HCT116 (cell line): ENCODE measurements around the gene CDC45. TPM values are rescaled to one million over a fixed set of nuclear protein-coding genes. Genes with fewer than 3 reads are reported as not detected.

ENCODE experiments used
- ATAC-seq: fragments of 200-7000 bp; cut with Tn5 transposase; 2 replicates; pipeline ENCODE4 v1.9.1; 2020; ENCODE audit warnings: mild to moderate bottlenecking, moderate library complexity
- BruUV-seq: library from RNA; stranded (reverse); fragments of 400-500 nt; replicated peaks from 2 replicates; lab custom pipeline; 2021; lab: Mats Ljungman, UMichigan
- CTCF ChIA-PET: fragments of 300-600 bp; sonication (Branson Sonifier 250); formaldehyde crosslinking; loops from one replicate; lab custom pipeline; 2021; ENCODE audit warnings: antibody characterized with exemption; lab: Charles Lee
- POLR2A ChIA-PET: fragments of 300-600, 350-600 bp; sonication (Branson Sonifier 250); formaldehyde crosslinking; loops from one replicate; lab custom pipeline; 2021; ENCODE audit warnings: antibody characterized with exemption; lab: Charles Lee
- RAD21 ChIA-PET, 2 experiments: fragments of 300-600 bp; sonication (Branson Sonifier 250); formaldehyde crosslinking; loops; one replicate each; lab custom pipeline; 2023; ENCODE audit warnings: low total read pairs in 2 of 2; ENCODE audit not compliant: uncharacterized antibody in 2 of 2, unreplicated experiment in 2 of 2, low non-redundant PET in 1 of 2; lab: Charles Lee
- DNase-seq: peaks from one replicate; pipeline ENCODE4 v3.0.0-alpha.2; 2010; ENCODE audit warnings: low read depth, low spot score
- H2AFZ ChIP-seq: fragments of 200-600 bp; shearing (Covaris generic), sonication (generic); 2 replicates; pipeline ENCODE4 v1.6.1; 2017; ENCODE audit warnings: low read depth, mixed run types, mixed read lengths, antibody characterized with exemption, low read length; ENCODE audit not compliant: poor library complexity, severe bottlenecking
- H3K27ac ChIP-seq: 2 replicates; pipeline ENCODE4 v1.5.1; 2012; ENCODE audit warnings: low read depth, low read length
- H3K27me3 ChIP-seq: fragments of 200-600 bp; sonication (generic); 2 replicates; pipeline ENCODE4 v1.6.1; 2016; ENCODE audit warnings: mixed run types, low read length, mixed read lengths; ENCODE audit not compliant: insufficient read depth
- H3K36me3 ChIP-seq, 2 experiments: fragments of 200-500 bp in 1 of 2; fragments of 200-600 bp in 1 of 2; sonication (Bioruptor generic) in 1 of 2; sonication (generic) in 1 of 2; 2 replicates each; pipeline versions ENCODE4 v1.5.1 to v1.6.1; 2014 to 2016; ENCODE audit warnings: low read length in 2 of 2, inconsistent platforms in 1 of 2, mixed read lengths in 1 of 2, mixed run types in 1 of 2; ENCODE audit not compliant: insufficient read depth in 2 of 2, control insufficient read depth in 1 of 2
- H3K4me1 ChIP-seq, 2 experiments: fragments of 200-600 bp in 1 of 2; sonication (generic) in 1 of 2; 2 replicates each; pipeline versions ENCODE4 v1.5.1 to v1.6.1; 2012 to 2017; ENCODE audit warnings: low read length in 2 of 2, inconsistent platforms in 1 of 2, mild to moderate bottlenecking in 1 of 2, mixed read lengths in 1 of 2, mixed run types in 1 of 2, moderate library complexity in 1 of 2; ENCODE audit not compliant: insufficient read depth in 2 of 2, control insufficient read depth in 1 of 2
- H3K4me2 ChIP-seq: fragments of 200-600 bp; sonication (generic); 2 replicates; pipeline ENCODE4 v1.6.1; 2017; ENCODE audit warnings: mixed run types, low read length, mixed read lengths
- H3K4me3 ChIP-seq, 2 experiments: fragments of 200-600 bp in 1 of 2; sonication (generic) in 1 of 2; replicated peaks in 1 of 2; 2 replicates each; pipeline ENCODE4 v1.5.1; 2011 to 2016; ENCODE audit warnings: low read length in 2 of 2, control low read depth in 1 of 2, low read depth in 1 of 2, mild to moderate bottlenecking in 1 of 2, mixed read lengths in 1 of 2, mixed run types in 1 of 2
- H3K79me2 ChIP-seq: fragments of 200-600 bp; sonication (generic); 2 replicates; pipeline ENCODE4 v1.6.1; 2017; ENCODE audit warnings: mild to moderate bottlenecking, mixed run types, low read length, moderate library complexity, mixed read lengths; ENCODE audit not compliant: insufficient read depth
- H3K9ac ChIP-seq: fragments of 200-600 bp; sonication (generic); 2 replicates; pipeline ENCODE4 v1.6.1; 2016; ENCODE audit warnings: low read length, mixed read lengths
- H3K9me2 ChIP-seq: fragments of 200-600 bp; sonication (generic), shearing (Covaris generic); 2 replicates; pipeline ENCODE4 v1.6.1; 2017; ENCODE audit warnings: mixed run types, mild to moderate bottlenecking, moderate library complexity; ENCODE audit not compliant: insufficient read depth
- H3K9me3 ChIP-seq, 2 experiments: fragments of 200-500 bp in 1 of 2; fragments of 200-600 bp in 1 of 2; sonication (Bioruptor generic) in 1 of 2; sonication (generic) in 1 of 2; 2 replicates each; pipeline ENCODE4 v1.6.1; 2014 to 2017; ENCODE audit warnings: low read length in 2 of 2, mixed read lengths in 2 of 2, inconsistent platforms in 1 of 2, low read depth in 1 of 2, mild to moderate bottlenecking in 1 of 2, mixed run types in 1 of 2, moderate library complexity in 1 of 2; ENCODE audit not compliant: control insufficient read depth in 1 of 2, insufficient read depth in 1 of 2
- H4K20me1 ChIP-seq: fragments of 200-600 bp; sonication (generic), shearing (Covaris generic); 2 replicates; pipeline ENCODE4 v1.6.1; 2017; ENCODE audit warnings: mixed run types, mild to moderate bottlenecking, moderate library complexity; ENCODE audit not compliant: insufficient read depth
- CTCF ChIP-seq, 3 experiments: fragments of 200-600 bp in 1 of 3; sonication (generic) in 1 of 3; IDR thresholded peaks in 2 of 3; conservative IDR thresholded peaks in 1 of 3; 2 replicates each; pipeline ENCODE4 v1.5.1; 2012 to 2017; ENCODE audit warnings: low read depth in 2 of 3, low read length in 2 of 3, antibody characterized with exemption in 1 of 3, borderline replicate concordance in 1 of 3, control low read depth in 1 of 3, mild to moderate bottlenecking in 1 of 3, mixed read lengths in 1 of 3, mixed run types in 1 of 3, moderate library complexity in 1 of 3; ENCODE audit not compliant: insufficient read depth in 1 of 3
- ELF1 ChIP-seq: IDR thresholded peaks from 2 replicates; pipeline ENCODE4 v1.6.1; 2012; ENCODE audit warnings: low read depth, borderline replicate concordance
- EZH2 ChIP-seq: fragments of 200-600 bp; sonication (generic); IDR thresholded peaks from 2 replicates; pipeline ENCODE4 v1.6.1; 2017; ENCODE audit warnings: antibody characterized with exemption, mixed run types
- POLR2AphosphoS5 ChIP-seq: IDR thresholded peaks from 2 replicates; pipeline ENCODE4 v1.6.1; 2011; ENCODE audit warnings: mild to moderate bottlenecking, low read depth, low read length, moderate library complexity
- REST ChIP-seq: IDR thresholded peaks from 2 replicates; pipeline ENCODE4 v1.6.1; 2012; ENCODE audit warnings: low read depth
- SP1 ChIP-seq: IDR thresholded peaks from 2 replicates; pipeline ENCODE4 v1.6.1; 2012; ENCODE audit warnings: low read depth
- YY1 ChIP-seq: IDR thresholded peaks from 2 replicates; pipeline ENCODE4 v1.6.1; 2011; ENCODE audit warnings: low read length, low read depth, moderate library complexity, mild to moderate bottlenecking; ENCODE audit not compliant: insufficient replicate concordance; ENCODE audit errors: extremely low read depth
- ZFX ChIP-seq: fragments of 450-650 bp; IDR thresholded peaks from 2 replicates; pipeline ENCODE4 v1.6.1; 2017
- ZNF274 ChIP-seq: fragments of 200-500 bp; sonication (Bioruptor generic); IDR thresholded peaks from 2 replicates; pipeline ENCODE4 v1.6.1; 2014; ENCODE audit warnings: mild to moderate bottlenecking, low read depth, low read length, inconsistent platforms
- intact Hi-C: fragments of 100-400 bp; cut with micrococcal nuclease; formaldehyde crosslinking; loops from 2 replicates; pipeline ENCODE4 v1.10.0; 2022
- total RNA-seq: library from RNA; stranded (reverse); gene quantifications from one replicate; pipeline ENCODE4 v1.2.1, GENCODE V29; 2021; ENCODE audit not compliant: unreplicated experiment
- TF ChIP-seq, protein P1 (sequence below): IDR thresholded peaks from 2 replicates; pipeline ENCODE4 v1.6.1; 2011; ENCODE audit warnings: mild to moderate bottlenecking, low read length, moderate library complexity; ENCODE audit not compliant: insufficient replicate concordance; ENCODE audit errors: extremely low read depth

The CDC45 gene
- total RNA-seq, 1 experiment from 2014 or later = 43.4 TPM

GRCh38 chr22:19498866-19499190 lies 19.1 kb downstream of the CDC45 start:
- DNase-seq (no peak), ATAC-seq (no peak)
- Histone ChIP-seq H2AFZ (no peak overlapping the region), H4K20me1 (no peaks in the 10 kb centered on the region), H3K4me3 (no peak overlapping the region), H3K9me3 (no peaks in the 10 kb centered on the region), H3K36me3 (peaks cover 5 to 17% of the 10 kb centered on the region in 2 experiments; a peak in 3 of 4 replicates), H3K9me2 (no peaks in the 10 kb centered on the region), H3K27ac (no peak overlapping the region), H3K9ac (no peak overlapping the region), H3K79me2 (no peaks in the 10 kb centered on the region), H3K27me3 (no peaks in the 10 kb centered on the region), H3K4me2 (no peak overlapping the region), H3K4me1 (no peaks in the 10 kb centered on the region)
- POLR2A ChIA-PET = no interaction called here
- intact Hi-C loops = no loop called here
- CTCF ChIA-PET = no interaction called here
- BruUV-seq = no TSS peak
- RAD21 ChIA-PET = no interaction called here
- TF ChIP-seq EZH2 (no peak), POLR2AphosphoS5 (no peak), ZFX (no peak), SP1 (no peak), REST (no peak), CTCF (IDR thresholded peaks at IDR 0.05 in 2 of 3, conservative IDR thresholded peaks at IDR 0.05 in 1 of 3; ENCODE audit: borderline replicate concordance in 1 of 3, insufficient read depth in 1 of 3, low read depth in 2 of 3, low read length in 2 of 3) (no peak), ELF1 (no peak), ZNF274 (no peak), YY1 (no peak)
- TF ChIP-seq, protein P1, sequence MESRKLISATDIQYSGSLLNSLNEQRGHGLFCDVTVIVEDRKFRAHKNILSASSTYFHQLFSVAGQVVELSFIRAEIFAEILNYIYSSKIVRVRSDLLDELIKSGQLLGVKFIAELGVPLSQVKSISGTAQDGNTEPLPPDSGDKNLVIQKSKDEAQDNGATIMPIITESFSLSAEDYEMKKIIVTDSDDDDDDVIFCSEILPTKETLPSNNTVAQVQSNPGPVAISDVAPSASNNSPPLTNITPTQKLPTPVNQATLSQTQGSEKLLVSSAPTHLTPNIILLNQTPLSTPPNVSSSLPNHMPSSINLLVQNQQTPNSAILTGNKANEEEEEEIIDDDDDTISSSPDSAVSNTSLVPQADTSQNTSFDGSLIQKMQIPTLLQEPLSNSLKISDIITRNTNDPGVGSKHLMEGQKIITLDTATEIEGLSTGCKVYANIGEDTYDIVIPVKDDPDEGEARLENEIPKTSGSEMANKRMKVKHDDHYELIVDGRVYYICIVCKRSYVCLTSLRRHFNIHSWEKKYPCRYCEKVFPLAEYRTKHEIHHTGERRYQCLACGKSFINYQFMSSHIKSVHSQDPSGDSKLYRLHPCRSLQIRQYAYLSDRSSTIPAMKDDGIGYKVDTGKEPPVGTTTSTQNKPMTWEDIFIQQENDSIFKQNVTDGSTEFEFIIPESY = no peak
